ENCODE results near the gene TRPM6. TPM values are rescaled to one million over a fixed set of nuclear protein-coding genes. Genes with fewer than 3 reads are reported as not detected.
"Not testable (repeated sequence)": the region's sequence is repeated elsewhere in the genome, so short reads cannot be mapped to it uniquely, and the experiment has no call there.

Gene TRPM6
- total RNA-seq, 1 donor: under 0.01 TPM

DNA sequence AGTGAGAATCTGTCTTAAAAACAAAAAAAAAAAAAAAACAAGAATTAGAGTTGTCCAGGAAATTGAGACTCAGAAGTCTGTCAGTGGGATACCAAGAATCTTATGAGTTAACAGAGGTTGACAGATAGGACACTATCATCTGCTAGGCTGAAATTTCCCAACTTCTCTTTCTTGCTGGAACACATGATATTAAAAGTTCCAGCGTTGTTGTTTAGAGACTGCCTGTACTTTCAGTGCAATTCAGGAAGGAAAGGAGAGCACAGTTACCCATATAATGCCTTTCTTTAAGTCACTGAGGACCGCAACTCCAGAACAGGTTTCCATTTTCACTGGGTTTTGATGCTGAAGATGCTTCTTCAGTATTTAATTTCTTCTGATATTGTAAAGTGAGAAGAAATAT, 13.5 kb downstream of the TRPM6 start:
- no peak for TF ChIP-seq CTCF (IDR thresholded peaks at IDR 0.05; ENCODE audit: insufficient read depth, low read length)
- H3K4me3 ChIP-seq (ENCODE audit: low read depth, low read length): no peak overlapping the region
- no peak for DNase-seq (ENCODE audit: low read depth)

DNA sequence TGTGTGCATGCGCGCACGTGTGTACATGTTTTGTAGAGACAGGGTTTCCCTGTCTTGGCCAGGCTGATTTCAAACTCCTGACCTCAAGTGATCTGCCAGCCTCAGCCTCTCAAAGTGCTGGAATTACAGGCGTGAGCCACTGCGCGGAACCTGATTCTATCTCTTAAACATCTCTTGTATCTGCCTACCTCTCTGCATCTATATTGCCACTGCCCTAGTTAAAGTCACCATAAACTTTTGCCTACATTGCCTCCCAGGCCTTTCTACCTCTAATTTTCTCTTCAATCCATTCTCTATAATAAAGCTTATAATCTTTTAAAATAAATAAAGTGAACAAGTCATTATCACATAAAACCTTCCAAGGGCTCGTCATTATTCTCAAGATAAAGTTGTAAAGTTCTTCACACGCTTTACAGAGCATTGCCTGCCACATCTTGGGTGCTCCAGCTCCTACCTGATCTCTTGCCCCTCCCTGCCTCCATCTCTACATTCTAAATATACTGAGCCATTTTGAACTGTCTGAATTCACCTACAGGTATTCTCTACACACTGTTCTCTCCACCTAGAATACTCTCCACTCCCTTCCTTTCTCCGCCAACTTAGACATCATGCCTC, 15.0 kb downstream of the TRPM6 start:
- no peak overlapping the region for H3K4me3 ChIP-seq (ENCODE audit: low read depth, low read length)
- no peak for DNase-seq (ENCODE audit: low read depth)
- no peak for TF ChIP-seq CTCF (IDR thresholded peaks at IDR 0.05; ENCODE audit: insufficient read depth, low read length)

DNA sequence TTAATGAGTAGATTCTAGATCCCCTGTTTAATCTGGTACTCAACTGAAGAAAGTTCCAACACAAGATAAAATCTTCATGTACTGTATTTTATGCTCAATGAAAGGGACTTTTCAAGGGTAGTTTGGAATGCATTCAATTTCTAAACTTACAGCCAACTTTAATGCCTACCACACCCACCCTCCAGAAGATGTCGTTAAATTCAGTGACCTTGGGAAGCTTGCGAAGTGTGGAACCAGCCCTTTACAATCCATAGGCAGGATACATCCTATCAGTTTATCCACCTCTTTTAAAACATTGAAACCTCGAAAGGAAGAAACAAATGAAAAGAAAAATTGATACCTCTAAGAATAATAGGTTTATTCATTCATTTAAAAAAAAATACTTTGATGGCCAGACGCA, 20.2 kb downstream of the TRPM6 start:
- no peak overlapping the region for H3K4me3 ChIP-seq (ENCODE audit: low read depth, low read length)
- no peak for TF ChIP-seq CTCF (IDR thresholded peaks at IDR 0.05; ENCODE audit: insufficient read depth, low read length)
- DNase-seq (ENCODE audit: low read depth): no peak

- no peak for TF ChIP-seq CTCF (IDR thresholded peaks at IDR 0.05; ENCODE audit: insufficient read depth, low read length)
- DNase-seq (ENCODE audit: low read depth): no peak
- no peak overlapping the region for H3K4me3 ChIP-seq (ENCODE audit: low read depth, low read length)
Observed at GRCh38 chr9:74865177-74865576, 22.5 kb downstream of the TRPM6 start.

- DNase-seq (ENCODE audit: low read depth): no peak
- H3K4me3 ChIP-seq (ENCODE audit: low read depth, low read length): no peak overlapping the region
- TF ChIP-seq CTCF (IDR thresholded peaks at IDR 0.05; ENCODE audit: insufficient read depth, low read length): no peak
Observed at GRCh38 chr9:74861773-74862474, 25.8 kb downstream of the TRPM6 start.

DNA sequence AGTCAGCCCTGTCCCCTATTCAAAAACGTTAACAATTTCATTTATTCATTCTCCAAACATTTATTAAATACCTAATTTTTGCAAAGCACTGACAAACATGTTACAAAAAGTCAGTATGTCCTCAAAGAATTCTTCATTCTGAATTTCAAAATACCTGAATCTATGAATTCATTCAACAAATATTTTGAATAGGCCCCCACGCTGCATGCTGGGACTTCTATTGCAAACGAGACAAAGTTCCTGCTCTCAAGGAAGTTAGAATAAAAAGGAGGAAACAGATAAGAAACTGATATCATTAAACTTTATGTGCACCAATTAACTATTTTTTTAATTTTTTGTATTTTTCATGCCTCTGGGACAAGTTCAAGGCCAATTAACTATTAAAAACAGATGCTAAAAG, 26.6 kb downstream of the TRPM6 start:
- no peak overlapping the region for H3K4me3 ChIP-seq (ENCODE audit: low read depth, low read length)
- DNase-seq (ENCODE audit: low read depth): no peak
- no peak for TF ChIP-seq CTCF (IDR thresholded peaks at IDR 0.05; ENCODE audit: insufficient read depth, low read length)

DNA sequence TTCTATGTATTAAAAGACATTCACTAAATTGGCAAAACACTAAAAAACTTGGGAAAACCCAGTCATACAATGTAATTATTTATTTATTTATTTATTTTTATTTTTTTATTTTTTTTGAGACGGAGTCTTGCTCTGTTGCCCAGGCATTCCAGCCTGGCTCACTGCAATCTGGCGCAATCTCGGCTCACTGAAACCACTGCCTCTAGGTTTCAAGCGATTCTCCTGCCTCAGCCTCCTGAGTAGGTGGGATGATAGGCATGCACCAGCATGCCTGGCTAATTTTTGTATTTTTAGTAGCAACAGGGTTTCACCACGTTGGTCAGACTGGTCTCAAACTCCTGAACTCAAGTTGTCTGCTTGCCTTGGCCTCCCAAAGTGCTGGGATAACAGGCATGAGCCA, 27.5 kb downstream of the TRPM6 start:
- DNase-seq (ENCODE audit: low read depth); H3K4me3 ChIP-seq (ENCODE audit: low read depth, low read length): not testable (repeated sequence)
